CD14-positive monocyte (primary cell): ENCODE results near the gene SEMA6B. TPM values are rescaled to one million over a fixed set of nuclear protein-coding genes. Genes with fewer than 3 reads are reported as not detected.

Experiments
- DNase-seq, 3 donors: peaks; one replicate each; pipeline ENCODE4 v3.0.0-alpha.2; 2011 to 2022
- H2AFZ ChIP-seq: 2 replicates; pipeline ENCODE4 v1.6.0; 2012; ENCODE audit warnings: mild to moderate bottlenecking, low read depth, low read length, inconsistent platforms; ENCODE audit not compliant: insufficient read depth, poor library complexity, severe bottlenecking
- H3K27ac ChIP-seq, 2 donors: 1 replicate in 1 of 2; 2 replicates in 1 of 2; pipeline ENCODE4 v1.5.1; 2012 to 2013; ENCODE audit warnings: low read length in 2 of 2, control low read depth in 1 of 2, inconsistent platforms in 1 of 2, low read depth in 1 of 2, mild to moderate bottlenecking in 1 of 2
- H3K27me3 ChIP-seq, 2 donors: one replicate each; pipeline versions ENCODE4 v1.6.0 to v1.6.1; 2011 to 2013; ENCODE audit warnings: low read length in 2 of 2; ENCODE audit not compliant: control insufficient read depth in 2 of 2, insufficient read depth in 2 of 2
- H3K36me3 ChIP-seq, 2 donors: replicated peaks in 1 of 2; 1 replicate in 1 of 2; 2 replicates in 1 of 2; pipeline versions ENCODE4 v1.5.1 to v1.6.1; 2012 to 2013; ENCODE audit warnings: low read length in 2 of 2, control low read depth in 1 of 2, inconsistent platforms in 1 of 2, mild to moderate bottlenecking in 1 of 2; ENCODE audit not compliant: insufficient read depth in 2 of 2, control insufficient read depth in 1 of 2
- H3K4me1 ChIP-seq, 2 donors: 1 replicate in 1 of 2; 2 replicates in 1 of 2; pipeline versions ENCODE4 v1.5.1 to v1.6.1; 2012 to 2013; ENCODE audit warnings: low read length in 2 of 2, control low read depth in 1 of 2, inconsistent platforms in 1 of 2, mild to moderate bottlenecking in 1 of 2, moderate library complexity in 1 of 2; ENCODE audit not compliant: insufficient read depth in 2 of 2, control insufficient read depth in 1 of 2
- H3K4me2 ChIP-seq: replicated peaks from 2 replicates; pipeline ENCODE3; 2012; ENCODE audit warnings: low read length, moderate library complexity, mild to moderate bottlenecking; ENCODE audit not compliant: poor library complexity, severe bottlenecking; ENCODE audit errors: extremely low read depth
- H3K4me3 ChIP-seq, 3 experiments: fragments of 200-600 bp in 1 of 3; sonication (generic) in 1 of 3; replicated peaks in 1 of 3; 1 replicate in 2 of 3; 2 replicates in 1 of 3; pipeline ENCODE4 v1.5.1; 2011 to 2013; ENCODE audit warnings: low read length in 3 of 3, mild to moderate bottlenecking in 3 of 3, control low read depth in 2 of 3, low read depth in 2 of 3, inconsistent platforms in 1 of 3, moderate library complexity in 1 of 3
- H3K79me2 ChIP-seq: 2 replicates; pipeline ENCODE4 v1.6.0; 2012; ENCODE audit warnings: mild to moderate bottlenecking, control low read depth, inconsistent platforms, low read length, moderate library complexity; ENCODE audit not compliant: insufficient read depth
- H3K9ac ChIP-seq: 2 replicates; pipeline ENCODE4 v1.6.0; 2017; ENCODE audit warnings: low read length, mild to moderate bottlenecking; ENCODE audit not compliant: insufficient read depth, poor library complexity, severe bottlenecking
- H3K9me3 ChIP-seq, 2 donors: replicated peaks in 1 of 2; 1 replicate in 1 of 2; 2 replicates in 1 of 2; pipeline versions ENCODE4 v1.5.1 to v1.6.1; 2012 to 2013; ENCODE audit warnings: low read length in 2 of 2, control low read depth in 1 of 2; ENCODE audit not compliant: control insufficient read depth in 1 of 2, insufficient read depth in 1 of 2
- H4K20me1 ChIP-seq: 2 replicates; pipeline ENCODE4 v1.6.0; 2012; ENCODE audit warnings: mild to moderate bottlenecking, low read length, control low read depth, moderate library complexity; ENCODE audit not compliant: insufficient read depth
- H3K27ac Mint-ChIP-seq, 7 donors: one replicate each; pipeline ENCODE4 v1.8.0; 2020; ENCODE audit warnings: mild to moderate bottlenecking in 7 of 7, mixed read lengths in 7 of 7, moderate library complexity in 6 of 7, inconsistent platforms in 2 of 7
- H3K27me3 Mint-ChIP-seq, 3 donors: one replicate each; pipeline ENCODE4 v1.8.0; 2021 to 2022; ENCODE audit warnings: low read depth in 3 of 3, mild to moderate bottlenecking in 3 of 3, mixed read lengths in 3 of 3, moderate library complexity in 3 of 3, inconsistent platforms in 1 of 3
- H3K36me3 Mint-ChIP-seq, 2 donors: one replicate each; pipeline ENCODE4 v1.8.0; 2020; ENCODE audit warnings: mixed read lengths in 2 of 2, inconsistent platforms in 1 of 2, mild to moderate bottlenecking in 1 of 2
- H3K4me1 Mint-ChIP-seq: one replicate; pipeline ENCODE4 v1.8.0; 2020; ENCODE audit warnings: mild to moderate bottlenecking, mixed read lengths
- H3K4me3 Mint-ChIP-seq, 2 donors: one replicate each; pipeline ENCODE4 v1.8.0; 2020; ENCODE audit warnings: mild to moderate bottlenecking in 2 of 2, mixed read lengths in 2 of 2, moderate library complexity in 1 of 2
- H3K9me3 Mint-ChIP-seq, 7 donors: one replicate each; pipeline ENCODE4 v1.8.0; 2020 to 2022; ENCODE audit warnings: mixed read lengths in 7 of 7, mild to moderate bottlenecking in 6 of 7, moderate library complexity in 6 of 7, inconsistent platforms in 2 of 7
- WGBS: methylation state at CpG from one replicate; pipeline ENCODE4 v1.1.5; 2013; ENCODE audit warnings: missing lambda C conversion rate; ENCODE audit not compliant: insufficient coverage; 5-methylcytosine and 5-hydroxymethylcytosine counted together
- intact Hi-C, 2 donors: fragments of 100-400 bp; cut with micrococcal nuclease; formaldehyde crosslinking; loops; one replicate each; pipeline versions ENCODE4 v1.15.0 to v1.15.1; 2023
- polyA plus RNA-seq, 3 donors: library from polyadenylated mRNA; depleted of rRNA in 1 of 3; unstranded in 2 of 3; stranded (reverse) in 1 of 3; fragments of 300-500 nt in 2 of 3; fragments of >200 nt in 1 of 3; fragmentation: Illumina TruSeq in 2 of 3; gene quantifications; 1 replicate in 2 of 3; 2 replicates in 1 of 3; pipeline ENCODE4 v1.2.3, GENCODE V29; 2012 to 2021
- TF ChIP-seq, protein P1 (sequence below): fragments of 200-600 bp; IDR thresholded peaks from one replicate; pipeline ENCODE4 v1.8.0; 2022; ENCODE audit warnings: antibody characterized with exemption, mild to moderate bottlenecking

SEMA6B gene
- polyA plus RNA-seq, 3 donors = 0.12 to 1.6 (median 0.87) TPM

DNA sequence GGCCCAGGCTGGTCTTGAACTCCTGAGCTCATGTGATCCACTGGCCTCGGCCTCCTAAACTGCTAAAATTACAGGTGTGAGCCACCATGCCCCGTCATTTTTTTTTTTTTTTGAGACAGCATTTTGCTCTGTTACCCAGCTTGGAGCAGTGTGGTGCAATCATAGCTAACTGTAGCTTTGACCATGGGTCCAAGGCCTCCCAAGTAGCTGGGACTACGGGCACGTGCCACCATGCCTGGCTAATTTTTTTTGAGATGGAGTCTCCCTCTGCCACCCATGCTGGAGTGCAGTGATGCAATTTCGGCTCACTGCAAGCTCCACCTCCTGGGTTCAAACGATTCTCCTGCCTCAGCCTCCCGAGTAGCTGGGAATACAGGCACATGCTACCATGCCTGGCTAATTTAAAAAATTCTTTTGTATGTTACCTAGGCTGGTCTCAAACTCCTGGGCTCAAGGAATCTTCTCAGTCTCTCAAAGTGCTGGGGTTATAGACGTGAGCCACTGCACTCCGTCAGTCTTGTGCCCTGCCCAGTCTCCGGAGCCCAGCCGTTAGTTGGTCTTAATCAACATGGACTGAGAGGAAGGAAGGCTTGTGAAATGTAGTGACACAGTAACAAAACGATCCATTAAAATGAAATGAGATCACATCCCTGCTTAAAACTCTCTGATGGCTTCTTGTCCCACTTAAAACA, 18.2 kb downstream of the SEMA6B start:
- H3K4me3 ChIP-seq = peak overlapping the region in 1 of 3 experiments; percentile 55
- H3K4me1 ChIP-seq = peaks cover 72 to 83% of the 10 kb centered on the region in 2 donors
- no peaks in the 10 kb centered on the region for H3K27me3 ChIP-seq
- no peak overlapping the region for H2AFZ ChIP-seq
- Mint-ChIP-seq H3K36me3 (peaks cover 2 to 8% of the 10 kb centered on the region in 2 donors), H3K27ac (peak overlapping the region; percentile 97 to 99 (median 98)), H3K27me3 (peaks cover 0 to 11% (median 0%) of the 10 kb centered on the region in 3 donors), H3K4me3 (peak overlapping the region; percentile 66 to 68), H3K9me3 (peaks cover 2 to 9% (median 6%) of the 10 kb centered on the region in 7 donors), H3K4me1 (peaks cover 68% of the 10 kb centered on the region)
- DNase-seq = peak; percentile 85 to 93 (median 87)
- H4K20me1 ChIP-seq = no peaks in the 10 kb centered on the region
- H3K36me3 ChIP-seq = no peaks in the 10 kb centered on the region
- TF ChIP-seq, protein P1, sequence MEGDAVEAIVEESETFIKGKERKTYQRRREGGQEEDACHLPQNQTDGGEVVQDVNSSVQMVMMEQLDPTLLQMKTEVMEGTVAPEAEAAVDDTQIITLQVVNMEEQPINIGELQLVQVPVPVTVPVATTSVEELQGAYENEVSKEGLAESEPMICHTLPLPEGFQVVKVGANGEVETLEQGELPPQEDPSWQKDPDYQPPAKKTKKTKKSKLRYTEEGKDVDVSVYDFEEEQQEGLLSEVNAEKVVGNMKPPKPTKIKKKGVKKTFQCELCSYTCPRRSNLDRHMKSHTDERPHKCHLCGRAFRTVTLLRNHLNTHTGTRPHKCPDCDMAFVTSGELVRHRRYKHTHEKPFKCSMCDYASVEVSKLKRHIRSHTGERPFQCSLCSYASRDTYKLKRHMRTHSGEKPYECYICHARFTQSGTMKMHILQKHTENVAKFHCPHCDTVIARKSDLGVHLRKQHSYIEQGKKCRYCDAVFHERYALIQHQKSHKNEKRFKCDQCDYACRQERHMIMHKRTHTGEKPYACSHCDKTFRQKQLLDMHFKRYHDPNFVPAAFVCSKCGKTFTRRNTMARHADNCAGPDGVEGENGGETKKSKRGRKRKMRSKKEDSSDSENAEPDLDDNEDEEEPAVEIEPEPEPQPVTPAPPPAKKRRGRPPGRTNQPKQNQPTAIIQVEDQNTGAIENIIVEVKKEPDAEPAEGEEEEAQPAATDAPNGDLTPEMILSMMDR = no peak
- 6% methylated on average over 9 of the region's 12 CpGs for WGBS
- peak overlapping the region; percentile 99 for H3K9ac ChIP-seq
- H3K79me2 ChIP-seq = peaks cover 26% of the 10 kb centered on the region
- H3K4me2 ChIP-seq = peak overlapping the region; percentile 7
- peak overlapping the region; percentile 92 to 98 for H3K27ac ChIP-seq
- H3K9me3 ChIP-seq = no peaks in the 10 kb centered on the region
- intact Hi-C loops = loop anchor here (2.0 to 5.0 kb wide), 3 partner anchors 18 to 96 kb away; partner anchors contain the start of genes TNFAIP8L1 (in 2 of the 2) and SEMA6B (in 1 of the 2)

DNA sequence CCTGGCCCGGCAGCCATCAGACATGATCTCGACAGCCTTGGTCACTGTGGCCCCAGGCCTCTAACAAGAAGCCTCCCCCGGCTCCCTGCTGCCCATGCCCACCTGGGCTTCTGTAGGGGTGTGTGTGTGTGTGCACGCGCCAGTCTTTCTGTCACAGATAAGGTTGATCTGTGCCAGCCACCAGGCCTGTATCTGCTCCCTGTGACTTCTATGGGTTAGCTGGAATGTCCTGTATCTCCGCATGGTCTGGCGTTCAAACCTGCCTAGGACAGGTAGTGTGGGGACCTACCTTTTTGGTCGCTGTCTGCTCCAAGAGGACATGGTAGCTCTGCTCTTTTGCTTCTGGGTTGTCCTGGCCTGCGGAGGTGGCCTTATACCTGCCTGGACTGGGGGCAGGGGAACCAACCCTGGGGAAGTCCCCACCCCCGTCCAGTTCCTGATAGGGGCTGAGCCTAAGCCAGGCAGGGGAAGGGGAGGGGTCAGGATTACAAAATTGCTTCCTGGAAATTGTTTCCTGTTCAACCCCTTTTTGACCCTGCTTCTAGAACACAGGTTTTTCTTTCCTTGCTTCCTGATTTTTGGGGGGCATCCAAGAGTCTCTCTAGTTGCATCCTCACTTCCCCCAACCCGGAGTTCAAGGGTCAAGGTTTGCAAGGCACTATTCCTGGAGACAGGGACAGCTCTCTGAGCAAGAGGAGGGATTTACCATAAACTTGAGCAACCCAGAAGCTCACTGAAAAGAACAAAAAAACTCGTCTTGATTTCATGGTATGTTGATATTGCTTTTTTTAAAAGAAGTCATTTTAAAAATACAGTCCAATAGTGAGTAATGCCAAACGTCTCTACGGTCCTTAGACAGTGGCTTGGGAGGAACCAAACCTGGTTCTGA, 19.5 kb downstream of the SEMA6B start, which contains the start of gene LRG1:
Gene LRG1, minus strand, starts transcription at position 344 of the 889 bp plus-strand sequence. Its CDS starts 23 bp downstream, at position 321.
- TF ChIP-seq, protein P1 = no peak
- H3K4me2 ChIP-seq = peak within 1 kb of the TSS; percentile 67
- 24% methylated on average over 6 of the region's 14 CpGs for WGBS
- Mint-ChIP-seq H3K27me3 (peaks cover 2 to 11% (median 3%) of the 10 kb centered on the region in 3 donors), H3K4me3 (peak within 1 kb of the TSS; percentile 62 to 85), H3K27ac (peak within 1 kb of the TSS; percentile 97 to 99 (median 98)), H3K9me3 (peaks cover 2 to 12% (median 6%) of the 10 kb centered on the region in 7 donors), H3K4me1 (peaks cover 72% of the 10 kb centered on the region), H3K36me3 (peaks cover 0 to 4% of the 10 kb centered on the region in 2 donors)
- no peak within 1 kb of the TSS for H2AFZ ChIP-seq
- peaks cover 0 to 2% of the 10 kb centered on the region in 2 donors for H3K27me3 ChIP-seq
- peaks cover 26% of the 10 kb centered on the region for H3K79me2 ChIP-seq
- no peaks in the 10 kb centered on the region for H3K9me3 ChIP-seq
- intact Hi-C loops = loop anchor here (2.0 to 5.0 kb wide), 3 partner anchors 19 to 97 kb away; partner anchors contain the start of genes TNFAIP8L1 (in 2 of the 2) and SEMA6B (in 1 of the 2)
- H3K27ac ChIP-seq = peak within 1 kb of the TSS; percentile 92 to 98
- no peaks in the 10 kb centered on the region for H4K20me1 ChIP-seq
- H3K4me1 ChIP-seq = peaks cover 83 to 96% of the 10 kb centered on the region in 2 donors
- H3K36me3 ChIP-seq = no peaks in the 10 kb centered on the region
- H3K9ac ChIP-seq = peak within 1 kb of the TSS; percentile 99
- peak within 1 kb of the TSS in 1 of 3 experiments; percentile 55 for H3K4me3 ChIP-seq
- DNase-seq = peak; percentile 91 to 98 (median 96)
